GM18499 (cell line): Measurements from ENCODE around the gene HARBI1.

Source experiments
- ATAC-seq: cut with Tn5 transposase; IDR thresholded peaks from one replicate; pipeline ENCODE4 v1.9.1; 2021; ENCODE audit warnings: moderate number of reproducible peaks; ENCODE audit not compliant: insufficient read depth, unreplicated experiment

The HARBI1 gene

DNA sequence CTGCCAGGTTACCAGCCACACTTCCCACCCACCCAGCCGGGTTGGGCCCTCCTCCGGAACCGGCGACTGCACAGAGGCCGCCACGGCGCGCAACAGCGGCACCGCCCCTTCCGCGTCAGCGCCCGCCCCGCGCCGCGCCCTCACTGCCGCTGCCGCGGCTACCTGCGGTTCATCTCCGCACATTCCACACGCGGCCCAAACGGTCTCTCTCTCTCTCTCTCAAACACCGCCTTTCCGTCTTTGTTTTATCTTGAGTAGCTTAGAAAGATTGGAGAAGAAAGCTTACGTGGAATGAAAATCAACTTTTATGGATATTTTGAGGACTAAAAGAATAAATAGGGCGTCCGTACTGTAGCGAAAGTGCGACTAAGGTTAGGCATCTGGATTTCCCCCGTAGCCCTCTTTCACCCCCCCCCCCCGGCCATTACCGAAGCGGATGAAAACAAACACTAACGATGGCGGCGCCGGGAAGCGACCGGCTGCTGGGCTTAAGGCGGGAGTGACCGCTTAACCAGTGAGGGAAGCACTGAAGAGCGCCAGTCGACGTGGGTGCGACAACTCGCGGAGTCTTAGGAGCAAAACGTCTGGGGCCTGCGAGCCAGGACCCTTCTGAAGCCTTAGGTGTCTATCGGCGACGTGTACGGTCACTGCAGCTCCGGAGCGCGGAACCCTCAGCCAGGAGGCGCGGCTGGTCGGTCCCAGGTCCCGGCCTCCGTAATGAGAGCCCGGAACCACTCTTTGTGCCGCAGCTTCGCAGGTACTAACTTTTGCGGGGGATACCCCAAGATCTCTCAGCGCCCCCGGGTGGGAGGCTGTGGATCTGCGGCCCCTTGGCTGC is at the start of gene HARBI1, which contains the start of gene ATG13:
Gene HARBI1, minus strand, starts transcription at position 94 of the 838 bp plus-strand sequence. CDS start 990 bp downstream, outside the sequence.
Gene ATG13, plus strand, starts transcription at position 420 of the 838 bp plus-strand sequence. CDS start 26,739 bp downstream, outside the sequence.
- ATAC-seq, result peak; percentile 56

DNA sequence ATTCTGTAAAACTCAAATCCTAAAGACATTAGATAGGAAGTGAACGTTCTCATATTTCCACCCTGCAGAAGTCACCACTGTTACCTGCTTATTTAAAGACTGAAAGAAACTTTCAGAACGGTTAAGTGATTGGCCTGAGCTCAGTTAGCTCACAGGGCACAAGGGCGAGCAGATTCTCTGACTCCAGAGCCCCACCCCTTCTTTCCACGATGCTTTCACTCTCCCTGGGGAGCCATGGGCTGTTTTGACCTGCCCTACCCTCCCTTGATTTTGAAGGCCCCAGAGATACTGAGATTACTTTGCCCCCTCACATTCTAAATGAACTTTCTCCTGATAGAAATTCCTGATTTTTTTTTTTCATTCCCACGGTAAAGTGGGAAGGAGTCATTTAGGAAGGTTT is 49.5 kb upstream of the HARBI1 start:
- ATAC-seq, result no peak

DNA sequence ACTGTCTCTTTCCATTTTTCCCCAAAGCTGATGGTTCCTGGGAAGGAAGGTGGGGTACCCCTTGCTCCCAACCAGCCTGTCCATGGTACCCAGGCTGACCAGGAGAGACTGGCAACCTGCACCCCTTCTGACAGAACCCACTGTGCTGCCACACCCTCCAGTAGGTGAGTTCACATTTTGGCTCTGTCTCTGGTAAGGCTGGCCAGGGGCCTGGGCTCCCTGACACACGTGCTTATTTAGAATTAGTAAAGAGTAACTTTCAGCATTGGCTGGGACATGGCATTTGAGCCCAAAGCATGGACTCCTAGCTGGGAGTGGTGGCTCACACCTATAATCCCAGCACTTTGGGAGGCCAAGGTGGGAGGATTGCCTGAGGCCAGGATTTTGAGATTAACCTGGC is 48.3 kb upstream of the HARBI1 start:
- no peak for ATAC-seq

DNA sequence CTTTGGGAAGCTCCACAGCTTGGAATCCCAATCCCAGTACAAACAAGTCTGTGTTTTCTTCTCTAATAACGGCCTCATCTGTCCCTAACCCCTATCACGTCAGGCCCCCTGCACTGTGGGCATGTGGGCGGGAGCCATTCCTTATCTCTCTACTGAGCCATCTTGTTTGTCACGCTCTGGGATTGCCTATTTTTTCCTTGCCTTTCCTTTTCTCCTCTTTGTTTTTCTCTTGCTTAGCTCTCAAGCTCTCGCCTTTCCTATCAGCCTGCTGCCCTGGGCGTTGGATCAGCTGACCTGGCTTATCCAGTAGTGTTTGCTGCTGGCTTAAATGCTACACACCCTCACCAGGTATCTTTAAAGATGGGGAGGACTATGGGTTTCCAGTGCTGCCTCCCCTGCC is 47.6 kb upstream of the HARBI1 start:
- no peak for ATAC-seq

DNA sequence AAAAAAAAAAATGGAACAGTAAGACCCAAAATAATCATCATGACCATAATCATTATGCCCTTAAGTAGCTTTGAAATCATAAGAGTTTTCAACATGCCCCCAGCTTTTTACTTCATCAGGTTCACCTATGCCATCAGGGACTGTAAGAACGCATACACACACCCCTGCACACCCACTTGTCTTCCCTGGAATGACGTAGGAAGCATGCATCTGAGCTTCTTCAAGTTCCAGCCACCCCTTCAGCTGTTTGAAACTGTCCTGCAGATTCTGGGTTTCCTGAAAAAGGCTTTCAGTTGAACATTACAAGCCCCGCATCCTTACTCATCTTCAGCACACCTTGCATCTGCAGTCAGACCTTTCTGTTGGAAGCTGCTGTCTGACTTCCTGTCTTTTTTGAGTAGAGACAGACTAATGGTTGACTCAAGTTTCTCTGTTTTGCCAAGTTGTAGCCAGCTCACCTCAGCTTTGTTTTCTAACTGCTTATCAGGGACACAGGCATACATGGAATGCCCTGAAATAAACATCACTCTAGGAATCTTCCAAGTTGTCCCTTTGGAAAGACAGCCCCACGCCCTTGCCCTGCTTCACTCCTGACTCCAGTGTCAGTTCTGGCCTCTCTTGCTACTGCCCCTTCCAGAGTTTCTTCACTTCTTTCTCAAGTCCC is 46.4 kb upstream of the HARBI1 start:
- ATAC-seq, result no peak

DNA sequence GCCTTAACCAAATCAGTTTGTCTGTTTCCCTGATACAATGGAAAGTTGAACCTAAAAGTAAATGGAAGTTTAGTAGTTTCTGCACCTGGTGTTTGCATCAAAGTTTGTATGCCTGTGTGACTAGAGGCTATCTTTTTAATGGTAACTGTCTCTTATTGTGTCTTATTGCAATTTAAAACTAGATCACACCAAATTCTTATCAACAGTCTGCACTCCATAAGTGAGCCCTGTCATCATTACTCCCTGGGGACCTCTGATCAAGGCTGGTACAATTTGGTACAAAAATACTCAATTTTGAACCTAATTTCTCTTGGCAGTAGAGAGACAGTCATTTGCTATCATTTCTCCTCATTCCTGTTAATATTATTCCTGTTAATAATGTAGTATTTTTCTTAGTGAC is 45.3 kb upstream of the HARBI1 start:
- ATAC-seq, result no peak

DNA sequence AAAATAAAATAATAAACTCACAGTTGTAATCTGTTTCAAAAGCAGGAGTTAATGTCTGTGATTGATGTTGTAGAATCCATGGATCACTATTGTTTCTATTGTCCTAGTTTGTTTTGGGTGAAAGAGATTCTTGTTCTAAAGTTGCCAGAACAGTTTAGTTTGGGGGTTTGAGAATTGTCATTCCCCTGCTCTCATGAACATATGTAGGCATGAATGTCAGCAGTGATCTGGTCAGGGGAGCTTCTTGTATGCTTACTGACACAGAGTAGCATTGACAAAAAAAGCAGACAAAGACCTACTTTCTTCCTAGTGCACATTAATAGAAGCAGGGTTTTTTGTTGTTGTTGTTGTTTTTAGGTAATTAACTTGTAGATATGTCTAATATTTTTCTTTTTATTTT is 44.8 kb upstream of the HARBI1 start:
- no peak for ATAC-seq

DNA sequence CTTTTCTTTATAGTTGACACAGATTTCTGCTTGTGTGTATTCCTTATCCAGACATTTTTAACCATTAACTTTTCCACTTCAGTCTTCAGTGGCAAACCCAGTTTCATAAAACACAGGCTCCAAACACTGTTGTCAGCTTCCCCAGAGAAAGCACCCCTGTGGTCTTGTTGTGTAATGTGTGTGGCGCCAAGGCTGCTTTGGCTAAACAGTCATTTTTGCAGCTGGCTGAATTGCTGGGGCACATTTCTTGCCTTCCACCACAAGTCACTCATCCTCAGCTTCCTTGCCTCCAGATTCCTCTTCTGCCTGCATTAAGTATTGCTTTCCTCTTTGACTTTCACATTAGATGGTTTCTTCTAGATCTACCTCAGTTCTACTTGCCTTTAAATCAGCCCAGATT is 42.9 kb upstream of the HARBI1 start:
- no peak for ATAC-seq

DNA sequence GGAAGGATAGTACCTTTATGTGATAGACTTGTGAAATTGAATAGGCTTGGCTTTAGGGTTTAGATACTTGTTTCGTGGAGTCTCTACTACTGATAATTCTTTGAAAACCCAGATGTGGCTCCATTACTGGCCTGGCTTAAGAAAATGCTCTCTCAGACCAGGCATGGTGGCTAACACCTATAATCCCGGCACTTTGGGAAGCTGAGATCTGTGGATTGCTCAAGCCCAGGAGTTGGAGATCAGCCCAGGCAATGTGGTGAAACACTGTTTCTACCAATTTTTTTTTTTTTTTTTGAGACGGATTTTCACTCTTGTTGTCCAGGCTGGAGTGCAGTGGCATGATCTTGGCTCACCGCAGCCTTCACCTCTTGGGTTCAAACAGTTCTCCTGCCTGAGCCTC is 41.2 kb upstream of the HARBI1 start:
- ATAC-seq, result no peak

DNA sequence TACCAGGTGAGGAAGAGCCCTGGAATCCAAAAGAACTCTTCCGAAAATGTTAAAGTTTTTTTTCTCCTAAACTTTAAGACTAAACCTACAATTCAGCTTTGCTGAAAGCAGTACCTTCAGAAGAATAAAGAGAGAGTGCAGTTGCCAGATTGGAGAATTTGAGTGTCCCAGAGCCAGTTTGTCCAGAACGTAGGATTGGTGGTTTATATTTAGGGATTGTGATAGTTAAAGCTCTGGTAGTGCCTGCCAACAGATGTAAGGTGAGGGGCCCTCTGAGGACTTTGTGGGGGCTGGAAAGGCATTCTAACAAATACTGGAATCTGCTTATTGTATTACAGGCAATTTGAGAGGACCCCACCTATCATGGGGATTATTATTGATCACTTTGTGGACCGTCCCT is 40.2 kb upstream of the HARBI1 start:
- ATAC-seq, result no peak

- ATAC-seq, result no peak
Observed at GRCh38 chr11:46655631-46656030, 38.6 kb upstream of the HARBI1 start.

DNA sequence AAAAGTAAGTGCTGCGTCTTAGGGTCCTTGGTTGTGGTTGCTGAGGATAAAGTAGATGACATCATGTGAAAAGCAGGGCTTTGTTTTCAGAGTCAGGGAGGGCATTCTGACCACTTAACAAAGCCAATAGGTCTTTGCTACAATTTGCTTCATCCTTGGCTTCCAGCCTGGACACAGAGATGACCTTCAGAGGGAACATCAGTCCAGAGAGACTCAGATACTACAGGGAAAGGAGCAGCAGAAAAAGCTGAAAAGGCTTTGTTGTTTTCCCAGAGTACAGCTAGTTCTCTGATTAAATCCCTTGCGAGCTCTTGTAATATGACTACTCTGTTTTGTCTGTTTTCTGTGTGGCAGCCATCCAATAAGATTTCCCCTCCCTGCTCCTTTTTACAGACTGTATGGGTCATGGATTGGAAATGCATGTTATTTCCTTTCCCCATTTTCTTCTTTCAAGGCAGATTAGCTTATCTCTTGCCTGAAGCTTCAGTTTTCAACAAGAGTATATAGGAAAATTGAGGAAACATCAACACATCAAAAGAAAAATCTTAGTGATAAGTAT is 32.2 kb upstream of the HARBI1 start:
- no peak for ATAC-seq

- no peak for ATAC-seq
Observed at GRCh38 chr11:46643986-46644385, 27.0 kb upstream of the HARBI1 start.

DNA sequence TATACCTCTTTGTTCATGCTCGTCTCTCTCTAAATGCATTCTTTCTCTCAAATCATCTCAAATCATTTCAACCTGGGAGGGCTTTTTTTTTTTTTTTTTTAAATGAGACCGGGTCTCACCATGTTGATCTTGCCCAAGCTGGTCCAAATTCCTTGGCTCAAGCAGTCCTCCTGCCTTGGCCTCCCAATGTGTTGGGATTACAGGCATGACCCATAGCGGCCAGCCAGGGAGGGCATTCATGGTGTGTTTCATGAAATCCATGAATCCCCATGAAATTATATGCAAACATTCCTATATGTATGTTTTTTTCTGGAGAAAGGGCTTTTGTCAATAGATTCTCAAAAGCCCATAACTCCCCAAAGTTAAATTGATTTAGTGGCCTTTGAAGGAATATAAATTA is 26.5 kb upstream of the HARBI1 start:
- no peak for ATAC-seq

- ATAC-seq, result no peak
Observed at GRCh38 chr11:46642627-46643335, 25.8 kb upstream of the HARBI1 start.

- ATAC-seq, result no peak
Observed at GRCh38 chr11:46641639-46642038, 24.6 kb upstream of the HARBI1 start.

DNA sequence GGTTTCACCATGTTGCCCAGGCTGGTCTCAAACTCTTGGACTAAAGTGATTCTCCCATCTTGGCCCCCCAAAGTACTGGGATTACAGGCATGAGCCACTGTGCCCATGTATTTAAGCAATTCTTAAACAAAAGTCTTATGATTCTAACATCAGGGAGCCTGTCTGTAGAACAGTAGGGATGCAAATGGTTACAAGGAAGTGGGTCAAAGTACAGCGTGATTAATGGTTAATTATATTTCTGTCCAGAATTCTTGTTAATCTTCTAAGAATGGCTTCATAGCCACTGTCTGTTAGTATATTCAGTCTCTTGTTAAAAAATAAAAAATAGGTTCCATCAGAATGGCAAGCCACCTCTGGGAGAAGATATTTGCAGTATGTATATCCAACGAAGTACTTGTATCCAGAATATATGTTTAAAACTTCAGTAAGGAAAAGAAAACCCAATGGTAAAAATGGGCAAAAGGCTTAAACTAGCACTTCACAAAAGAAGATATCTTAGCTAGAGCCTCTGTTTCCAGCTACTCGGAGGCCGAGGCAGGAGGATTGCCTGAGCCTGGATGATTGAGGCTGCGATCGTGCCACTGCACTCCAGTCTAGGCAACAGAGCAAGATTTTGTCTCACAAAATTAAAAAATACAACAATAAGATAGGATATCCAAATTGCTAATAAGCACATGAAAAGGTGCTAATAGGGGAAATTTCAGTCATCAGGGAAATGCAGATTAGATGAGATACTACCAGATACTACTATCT is 23.2 kb upstream of the HARBI1 start:
- no peak for ATAC-seq

DNA sequence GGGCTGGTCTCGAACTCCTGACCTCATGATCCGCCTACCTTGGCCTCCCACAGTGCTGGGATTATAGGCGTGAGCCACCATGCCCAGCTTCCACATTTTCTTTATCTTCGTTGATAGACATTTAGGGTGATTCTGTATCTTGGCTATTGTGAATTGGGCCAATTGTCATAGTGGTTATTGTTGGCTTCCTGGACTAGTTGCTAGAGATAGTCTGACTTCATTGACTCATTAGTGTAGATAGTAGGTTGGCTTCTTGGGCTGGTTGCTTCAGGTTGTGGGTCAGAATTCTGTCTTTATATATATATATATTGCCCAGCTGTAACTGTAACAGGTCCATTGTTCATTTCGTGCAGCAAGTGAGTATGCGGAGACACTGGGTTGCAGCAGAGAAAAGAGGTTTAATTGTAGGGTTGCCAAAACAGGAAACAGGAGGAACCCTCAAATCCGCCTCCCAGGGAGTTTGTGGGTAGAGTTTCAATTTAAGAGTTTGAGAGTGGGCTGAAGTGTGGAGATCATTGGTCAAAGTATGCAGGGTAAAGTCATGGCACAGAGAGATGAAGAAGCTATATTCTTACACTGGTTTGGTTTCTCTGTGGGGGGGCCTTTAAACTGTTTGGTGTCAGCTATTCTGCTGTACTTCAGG is 22.3 kb upstream of the HARBI1 start:
- no peak for ATAC-seq

DNA sequence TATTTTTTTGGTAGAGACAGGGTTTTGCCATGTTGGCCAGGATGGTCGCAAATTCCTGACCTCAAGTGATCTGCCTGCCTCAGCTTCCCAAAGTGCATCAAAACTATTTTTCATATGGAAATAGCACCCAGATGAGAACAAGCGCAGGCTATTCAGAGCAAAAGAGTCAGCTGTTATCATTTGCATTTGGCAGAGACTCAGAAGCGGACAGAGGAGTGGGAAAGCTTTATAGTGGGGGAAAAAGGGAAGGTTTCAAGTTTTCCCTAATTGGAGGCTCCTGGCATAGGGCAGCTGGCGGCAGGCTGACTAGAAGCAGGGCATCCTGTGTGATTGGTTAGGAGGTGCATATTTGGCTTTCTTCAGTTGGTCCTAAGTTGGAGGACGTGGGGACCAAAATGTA is 20.5 kb upstream of the HARBI1 start:
- no peak for ATAC-seq
